VCaP (cell line): ENCODE data around the gene GNPTG.

Experiments used
- H3K27ac ChIP-seq: fragments of 450-650 bp; 2 replicates; pipeline ENCODE4 v1.5.1; 2017
- CTCF ChIP-seq: fragments of 450-650 bp; conservative IDR thresholded peaks from 2 replicates; pipeline ENCODE4 v1.5.1; 2017; ENCODE audit warnings: mild to moderate bottlenecking, moderate library complexity

GNPTG gene

GRCh38 chr16:1367486-1368174 lies 15.9 kb downstream of the GNPTG start:
- no peak for TF ChIP-seq CTCF

GRCh38 chr16:1371054-1371978 lies 19.6 kb downstream of the GNPTG start:
- H3K27ac ChIP-seq, result no peak overlapping the region
- no peak for TF ChIP-seq CTCF

More at GRCh38 chr16:1367486-1368174, 15.9 kb downstream of the GNPTG start:
- no peak overlapping the region for H3K27ac ChIP-seq

- no peak for TF ChIP-seq CTCF
- H3K27ac ChIP-seq, result no peak overlapping the region
Observed at GRCh38 chr16:1372292-1372950, 20.7 kb downstream of the GNPTG start.

- no peak overlapping the region for H3K27ac ChIP-seq
- no peak for TF ChIP-seq CTCF
Observed at GRCh38 chr16:1374418-1375297, 22.9 kb downstream of the GNPTG start.

- no peak overlapping the region for H3K27ac ChIP-seq
- no peak for TF ChIP-seq CTCF
Observed at GRCh38 chr16:1375298-1375640, 23.5 kb downstream of the GNPTG start.

GRCh38 chr16:1375741-1376410 lies 24.1 kb downstream of the GNPTG start:
- TF ChIP-seq CTCF, result no peak
- no peak overlapping the region for H3K27ac ChIP-seq
